HG02981 (cell line): Measurements from ENCODE around the gene PPY.
"Not testable (repeated sequence)": the region's sequence is repeated elsewhere in the genome, so short reads cannot be mapped to it uniquely, and the experiment has no call there.

Experiments used
- ATAC-seq: cut with Tn5 transposase; IDR thresholded peaks from one replicate; pipeline ENCODE4 v1.9.1; 2021; ENCODE audit warnings: mild to moderate bottlenecking, moderate library complexity; ENCODE audit not compliant: unreplicated experiment

The PPY gene

DNA sequence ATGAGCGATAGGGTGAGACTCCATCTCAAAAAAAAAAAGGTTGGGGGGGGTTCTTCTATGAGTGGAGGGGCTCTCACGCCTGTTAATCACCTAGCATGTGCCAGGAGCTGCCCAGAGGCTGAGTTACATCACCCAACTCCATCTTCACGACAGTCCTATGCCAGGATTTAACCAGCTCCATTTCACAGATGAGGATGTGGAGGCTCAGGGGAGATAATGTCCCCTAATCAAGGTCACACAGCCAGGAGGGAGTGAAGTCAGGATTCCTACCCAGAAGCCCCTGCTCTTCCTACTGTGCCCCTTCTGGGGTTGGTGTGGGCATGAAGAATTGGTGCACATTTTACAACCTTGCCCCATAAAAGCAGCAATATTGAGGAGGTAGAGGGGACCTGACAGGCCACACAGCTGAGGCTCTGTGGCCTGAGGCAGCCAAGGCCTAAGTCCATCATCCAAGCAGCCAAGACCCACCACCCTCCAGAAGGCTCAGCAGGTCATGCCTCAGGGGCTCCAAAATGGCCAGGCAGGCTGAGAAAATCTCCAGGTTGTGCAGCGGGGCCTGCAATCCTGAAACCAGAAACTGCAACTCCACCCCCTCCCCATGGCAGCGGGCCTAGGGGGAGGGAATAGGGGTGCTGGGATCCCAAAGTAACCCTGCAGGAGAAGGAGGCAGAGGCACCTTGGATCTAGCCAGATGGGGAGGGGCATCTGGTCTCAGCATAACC lies 6.9 kb downstream of the PPY start:
- ATAC-seq = no peak

DNA sequence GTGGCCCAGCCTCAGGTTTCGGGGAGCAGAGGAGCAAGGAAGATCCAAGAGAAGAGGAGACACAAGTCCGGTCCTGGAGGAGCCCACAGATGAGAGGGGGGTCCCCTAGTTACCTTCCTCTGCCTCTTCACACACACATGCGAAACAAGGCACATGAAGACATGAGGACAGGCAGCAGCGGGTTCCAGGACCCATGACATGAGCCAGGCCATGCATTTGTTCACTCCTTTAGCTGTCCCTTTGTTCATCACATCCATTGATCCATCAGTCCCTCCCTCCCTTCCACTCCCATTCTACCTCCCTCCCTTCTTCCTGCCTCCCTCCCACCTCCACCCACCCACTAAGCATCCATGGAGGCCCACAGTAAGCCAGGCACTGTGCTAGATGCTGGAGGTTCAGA lies 9.4 kb downstream of the PPY start:
- no peak for ATAC-seq

DNA sequence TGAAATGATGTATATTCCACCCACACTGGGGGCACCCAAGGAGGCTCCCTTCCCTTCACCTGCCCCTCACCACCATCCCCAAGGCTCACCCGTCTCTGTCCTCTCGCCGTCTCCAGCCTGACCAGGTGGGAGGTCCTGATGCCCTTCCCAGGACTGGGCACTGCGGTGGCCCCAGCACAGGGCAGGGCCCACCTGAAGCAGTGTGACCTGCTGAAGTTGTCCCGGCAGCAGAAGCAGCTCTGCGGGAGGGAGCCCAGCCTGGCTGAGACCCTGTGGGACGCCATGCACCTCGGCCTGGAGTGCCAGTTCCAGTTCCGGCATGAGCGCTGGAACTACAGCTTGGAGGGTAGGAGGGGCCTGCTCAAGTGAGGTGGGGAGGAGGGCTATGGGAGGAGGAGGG lies 9.9 kb downstream of the PPY start:
- no peak for ATAC-seq

DNA sequence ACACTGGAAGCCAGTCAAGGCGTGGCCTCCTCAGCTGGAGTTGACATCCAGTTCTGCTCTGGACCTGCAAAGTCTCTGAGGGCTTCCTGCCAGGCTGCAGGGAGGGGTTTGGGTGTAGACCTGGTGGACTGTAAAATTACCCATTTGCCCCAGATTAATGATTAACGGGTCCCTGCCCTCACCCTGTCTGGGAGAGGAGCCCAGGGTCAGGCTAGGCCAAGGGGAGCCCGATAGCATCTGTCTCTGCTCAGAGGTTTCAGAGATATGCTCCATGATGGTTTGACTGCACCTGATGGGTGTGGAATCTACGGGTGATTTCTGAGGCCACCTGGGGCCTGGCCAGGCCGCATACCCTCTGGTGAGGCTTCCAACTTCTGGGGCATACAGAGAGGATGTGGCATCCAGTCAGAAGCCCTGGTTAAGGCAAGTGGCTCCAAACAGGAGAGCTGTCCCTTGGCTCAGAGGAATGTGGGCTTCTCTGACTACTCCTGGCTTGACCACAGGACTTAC lies 11.2 kb downstream of the PPY start:
- no peak for ATAC-seq

DNA sequence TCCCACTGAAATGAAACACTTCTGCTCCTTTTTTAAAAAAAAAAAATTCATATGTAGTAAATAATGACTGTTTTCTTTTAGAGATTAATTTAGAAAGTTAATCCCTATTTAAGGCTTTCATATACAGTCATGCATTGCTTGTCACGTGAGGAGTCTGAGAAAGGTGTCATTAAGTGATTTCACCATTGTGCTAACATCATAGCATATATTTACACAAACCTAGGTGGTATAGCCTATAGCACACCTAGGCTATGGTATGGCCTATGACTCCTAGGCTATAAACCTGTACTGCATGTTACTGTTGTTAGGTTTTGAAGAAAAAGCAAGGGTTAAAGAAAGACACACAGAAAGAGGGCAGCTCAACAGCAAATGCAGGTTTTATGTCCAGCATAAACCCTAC lies 13.7 kb downstream of the PPY start:
- ATAC-seq = no peak

DNA sequence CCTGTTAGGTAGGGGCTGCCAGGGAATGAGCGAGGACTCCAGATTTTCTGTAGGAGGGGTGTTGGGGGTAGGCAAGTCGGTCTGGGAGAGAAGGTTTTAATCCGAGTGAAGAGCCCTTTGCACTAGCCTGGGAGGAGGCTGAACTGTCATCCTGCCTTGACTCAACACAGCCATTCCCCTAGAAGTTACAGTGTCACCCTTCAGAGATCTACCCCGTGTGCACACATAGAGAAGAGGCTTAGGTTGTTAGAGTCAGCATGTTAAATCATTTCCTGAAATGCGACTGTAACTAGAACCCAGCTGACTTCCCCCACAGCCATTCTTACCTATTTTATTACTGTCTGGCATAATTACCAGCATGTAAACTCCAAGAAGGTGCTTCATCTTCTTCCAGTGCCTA lies 14.3 kb downstream of the PPY start:
- ATAC-seq = not testable (repeated sequence)

DNA sequence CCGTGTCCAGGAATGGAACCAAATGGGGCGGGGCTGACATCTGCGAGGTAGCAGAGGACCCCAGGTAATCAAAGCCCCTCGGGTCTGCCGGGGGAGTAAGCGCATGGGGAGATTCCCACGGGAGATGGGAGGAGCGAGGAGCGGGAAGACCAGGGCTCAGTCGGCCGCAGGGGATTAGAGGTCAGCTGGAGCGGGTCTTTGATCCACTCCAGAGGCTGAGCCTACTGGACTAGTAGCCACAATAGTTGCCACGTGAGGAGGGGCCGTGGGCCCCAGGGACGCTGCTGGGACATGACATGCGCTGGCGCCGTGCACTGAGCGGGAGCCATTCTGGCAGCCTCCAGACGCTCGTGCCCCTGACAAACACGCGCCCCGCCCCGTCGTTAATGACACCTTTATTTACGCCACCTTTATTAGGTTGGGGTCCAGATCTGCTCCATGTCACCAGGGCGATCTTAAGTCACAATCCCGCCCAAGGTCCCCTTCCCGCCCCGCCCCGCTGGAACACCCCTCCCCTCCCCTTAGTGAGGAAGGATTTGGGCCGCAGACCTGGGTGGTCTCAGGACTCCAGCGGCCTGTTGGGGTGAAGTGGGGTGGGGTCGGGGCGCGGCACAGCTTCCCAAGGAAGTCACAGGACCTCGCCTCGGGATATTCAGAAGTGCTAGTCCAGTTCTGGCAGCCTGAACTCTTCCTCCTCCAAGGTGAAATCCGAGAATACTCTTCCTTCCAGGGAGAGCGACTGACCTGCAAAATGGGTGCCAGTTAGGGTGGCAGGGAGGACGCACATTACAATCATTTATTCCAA lies 15.0 kb downstream of the PPY start:
- ATAC-seq = no peak

DNA sequence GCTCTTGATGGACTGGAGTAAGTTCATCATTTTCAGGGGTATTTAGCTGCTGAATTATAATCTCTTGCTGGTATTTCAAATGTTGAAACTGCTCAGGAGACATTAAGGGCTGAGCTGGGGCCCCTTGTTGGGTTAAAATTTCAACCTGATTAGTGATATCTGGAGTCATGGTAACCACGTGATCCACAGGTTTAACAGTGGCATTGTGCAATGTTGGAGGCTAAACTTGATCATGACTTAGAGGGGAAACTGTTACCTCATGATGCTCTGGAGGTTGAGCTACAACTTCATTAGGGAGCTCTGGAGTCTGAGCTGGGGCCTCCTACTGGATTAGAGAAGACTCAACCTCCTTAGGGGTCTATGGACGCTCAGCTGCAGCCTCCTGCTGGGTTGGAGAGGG lies 17.7 kb downstream of the PPY start:
- ATAC-seq = no peak

DNA sequence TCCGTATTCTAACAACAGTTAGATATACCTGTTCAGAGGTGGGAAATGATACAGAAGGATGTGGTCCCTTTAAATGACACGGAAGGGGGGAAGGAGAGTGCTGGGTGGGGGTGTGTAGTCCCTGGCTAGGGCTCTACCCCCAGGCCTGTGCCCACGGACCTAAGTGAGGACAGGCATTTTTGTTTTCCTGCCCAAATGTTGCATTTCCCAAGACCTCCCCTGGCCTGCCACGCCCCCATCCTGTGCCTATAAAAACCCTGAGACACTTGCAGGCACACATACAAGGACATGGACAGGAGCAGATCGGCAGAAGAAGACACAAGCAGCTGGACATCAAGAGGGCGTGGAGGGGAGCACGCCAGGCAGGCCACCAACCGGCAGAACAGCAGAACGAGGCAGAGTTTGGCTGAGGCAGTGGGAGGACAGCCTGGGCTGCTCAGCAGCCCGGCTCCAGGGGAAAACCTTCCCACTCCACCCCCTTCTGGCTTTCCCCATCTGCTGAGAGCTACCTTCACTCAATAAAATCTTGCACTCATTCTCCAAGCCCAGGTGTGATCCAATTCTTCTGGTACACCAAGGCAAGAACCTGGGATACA lies 21.7 kb downstream of the PPY start:
- no peak for ATAC-seq

DNA sequence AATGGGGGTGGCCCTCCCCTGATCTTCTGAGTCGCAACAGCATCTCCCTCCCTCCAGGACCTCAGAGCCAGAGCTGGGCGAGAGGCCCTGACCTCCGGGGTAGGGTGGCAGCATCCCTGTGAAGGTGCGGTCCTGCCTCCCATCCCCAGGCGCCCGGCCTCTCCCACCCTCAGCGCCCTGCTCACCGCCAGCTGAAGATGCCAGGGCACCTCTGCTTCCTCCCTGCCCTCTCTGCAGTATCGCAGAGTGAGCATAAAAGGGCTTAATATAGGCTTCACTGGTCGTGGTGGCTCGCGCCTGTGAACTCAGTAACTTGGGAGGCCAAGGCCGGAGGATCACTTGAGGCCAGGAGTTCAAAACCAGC lies 24.3 kb downstream of the PPY start:
- ATAC-seq = no peak

DNA sequence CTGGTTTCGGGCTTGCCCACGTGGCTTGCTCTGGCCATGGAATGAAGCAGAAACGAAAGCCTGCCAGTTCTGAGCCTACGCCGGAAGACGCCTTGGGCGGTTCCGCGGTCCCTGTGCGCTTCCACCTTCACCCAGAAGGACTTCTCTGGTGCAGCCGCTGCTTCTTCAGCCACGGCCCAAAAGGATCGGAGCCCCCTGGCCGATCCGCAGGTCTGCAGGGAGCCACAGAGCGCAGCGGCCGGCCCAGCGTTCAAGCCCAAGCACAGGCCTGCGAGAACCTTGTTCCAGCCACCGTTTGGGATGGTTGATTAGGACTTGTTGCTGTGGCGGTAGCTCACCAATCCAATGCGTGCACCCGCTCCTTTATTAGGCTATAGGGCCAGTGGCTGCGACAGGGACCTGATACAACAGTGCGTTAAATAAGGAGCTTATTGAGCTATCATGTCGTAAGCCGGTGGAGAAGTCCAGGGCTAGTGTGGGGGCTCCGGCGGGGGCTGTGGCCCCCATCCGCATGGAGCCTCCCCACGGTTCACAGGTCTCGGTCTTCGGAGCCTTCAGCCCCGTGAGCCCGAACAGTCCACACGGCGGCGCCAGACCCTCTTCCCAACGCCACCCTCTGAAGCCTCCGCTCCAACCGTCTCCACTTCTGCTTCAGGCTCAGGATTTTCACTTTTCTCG lies 24.8 kb downstream of the PPY start:
- no peak for ATAC-seq

DNA sequence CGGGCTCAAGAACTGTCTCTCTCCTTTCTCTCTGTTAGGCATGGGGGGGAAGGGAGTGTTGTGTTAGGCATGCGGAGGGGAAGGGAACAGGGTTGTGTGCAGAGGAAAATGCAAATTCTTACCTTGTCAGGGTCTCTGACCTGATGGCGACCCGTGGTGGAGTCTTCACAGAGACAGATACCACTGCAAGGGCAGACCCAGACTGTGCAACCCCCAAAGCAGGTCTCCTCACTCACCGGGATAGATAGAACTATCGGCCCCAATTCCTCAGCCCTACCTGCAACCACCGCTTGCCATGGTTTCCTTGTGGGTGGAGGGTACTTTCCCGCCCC lies 25.3 kb downstream of the PPY start:
- no peak for ATAC-seq

DNA sequence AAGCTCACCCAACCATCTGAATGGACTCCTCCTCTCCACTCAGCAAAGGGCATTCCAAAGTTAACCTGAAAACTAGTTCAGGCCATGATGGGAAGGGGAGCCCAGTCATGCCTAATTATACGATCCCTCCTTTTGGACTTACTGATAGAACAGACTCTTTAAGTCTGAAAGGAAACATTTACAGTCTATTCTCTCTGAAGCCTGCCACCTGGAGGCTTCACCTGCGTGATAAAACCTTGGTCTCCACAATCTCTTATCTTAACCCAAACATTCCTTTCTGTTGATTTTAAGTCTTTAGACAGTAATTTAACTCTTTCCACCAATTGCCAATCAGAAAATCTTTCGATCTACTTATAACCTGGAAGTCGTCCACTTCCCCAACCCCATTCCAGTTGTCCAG lies 25.9 kb downstream of the PPY start:
- ATAC-seq = no peak

DNA sequence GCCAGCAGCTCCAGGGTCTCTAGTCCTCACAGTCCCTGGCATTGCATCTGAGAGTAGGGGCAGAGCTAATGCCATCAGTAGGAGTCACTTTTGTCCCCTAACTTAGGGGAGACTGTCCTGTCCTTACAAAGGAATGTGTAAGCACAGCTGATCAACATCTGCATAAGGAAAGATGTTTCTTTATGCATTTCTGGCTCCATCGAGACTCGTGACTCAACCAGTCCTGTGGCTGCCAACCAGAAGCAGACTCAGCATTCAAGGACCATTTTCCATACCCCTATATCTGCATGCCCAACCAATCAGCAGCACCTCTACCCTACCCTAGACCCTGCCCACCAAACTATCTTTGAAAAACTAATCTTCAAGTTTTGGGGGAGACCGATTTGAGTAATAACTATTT lies 26.7 kb downstream of the PPY start:
- no peak for ATAC-seq

DNA sequence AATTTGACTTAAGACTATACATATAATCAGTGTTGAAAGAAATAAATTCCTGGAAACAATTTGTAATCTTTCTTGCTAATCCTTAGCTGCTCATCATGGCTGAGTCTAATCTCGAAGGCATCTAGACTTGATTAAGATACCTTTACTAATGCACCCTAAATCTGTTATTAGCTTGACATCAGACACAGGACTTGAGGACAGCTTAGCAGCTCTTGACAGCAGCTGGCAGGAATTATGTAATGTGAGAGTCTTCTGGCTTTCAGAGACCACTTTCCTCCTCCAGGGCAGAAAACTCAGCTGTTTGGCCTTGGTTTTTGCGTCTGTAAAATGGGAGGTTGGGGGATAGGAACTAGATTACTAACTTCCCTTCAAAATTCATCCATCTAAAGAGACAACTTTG lies 27.8 kb downstream of the PPY start:
- no peak for ATAC-seq

DNA sequence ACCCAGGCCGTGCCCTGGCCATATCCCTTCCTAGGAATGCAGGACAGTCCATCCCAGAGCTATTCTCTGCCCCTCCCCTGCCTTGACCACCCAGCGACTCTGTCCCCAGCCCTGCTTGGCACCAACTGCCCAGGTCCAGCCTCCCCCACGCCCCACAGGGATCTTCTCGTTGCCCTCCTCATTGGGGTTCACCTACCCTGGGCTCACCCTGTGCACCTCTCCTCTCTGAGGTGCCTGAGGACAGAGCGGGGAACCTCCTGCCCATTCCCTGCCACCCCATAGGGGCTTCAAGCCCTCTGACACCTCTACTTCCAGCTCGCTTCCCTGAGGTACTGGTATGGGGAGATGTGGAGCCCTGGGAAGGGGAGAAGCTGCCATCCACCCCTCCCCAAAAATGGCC lies 28.7 kb downstream of the PPY start:
- ATAC-seq = no peak

DNA sequence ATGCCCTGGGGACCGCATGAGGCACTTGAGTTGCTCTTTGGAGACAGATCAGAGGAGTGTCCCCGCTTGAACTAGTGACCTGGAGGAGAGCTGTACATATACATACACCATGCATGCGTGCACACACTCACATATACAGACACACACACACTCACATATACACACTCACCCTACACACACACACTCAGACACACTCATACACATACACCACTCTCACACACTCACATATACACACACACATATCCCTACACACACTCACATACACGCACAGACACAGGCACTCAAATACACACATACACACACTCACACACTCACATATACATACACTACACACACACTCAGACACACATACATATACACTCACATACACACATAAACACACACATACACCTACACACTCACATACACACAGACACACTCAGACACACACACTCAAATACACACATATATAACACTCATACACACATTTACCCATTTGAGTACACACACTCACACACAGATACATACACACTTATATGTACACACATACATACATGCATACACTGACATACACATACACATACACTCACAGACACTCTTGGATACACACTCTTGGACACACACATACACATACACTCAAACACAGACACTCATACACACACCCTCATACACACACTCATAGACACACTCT lies 29.5 kb downstream of the PPY start:
- no peak for ATAC-seq

DNA sequence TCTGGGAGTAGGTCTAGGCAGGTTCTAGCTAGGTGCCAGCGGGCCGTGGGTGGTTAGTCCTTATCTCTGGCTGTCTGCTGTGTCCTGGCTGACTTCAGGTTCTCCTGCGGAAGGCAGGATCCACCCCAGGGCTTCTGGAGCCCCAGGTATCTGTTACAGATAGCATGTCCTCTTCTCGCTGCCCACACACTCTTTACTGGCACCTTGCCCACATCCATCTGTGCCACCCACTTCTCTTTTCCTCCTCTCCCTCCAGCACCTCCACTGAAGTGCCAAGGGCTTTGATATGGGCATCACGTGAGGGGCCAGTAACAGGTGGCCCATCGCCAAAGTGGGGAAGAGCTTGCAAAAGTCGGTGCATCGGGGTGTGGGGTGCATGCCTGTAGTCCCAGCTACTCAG lies 30.4 kb downstream of the PPY start:
- ATAC-seq = no peak

DNA sequence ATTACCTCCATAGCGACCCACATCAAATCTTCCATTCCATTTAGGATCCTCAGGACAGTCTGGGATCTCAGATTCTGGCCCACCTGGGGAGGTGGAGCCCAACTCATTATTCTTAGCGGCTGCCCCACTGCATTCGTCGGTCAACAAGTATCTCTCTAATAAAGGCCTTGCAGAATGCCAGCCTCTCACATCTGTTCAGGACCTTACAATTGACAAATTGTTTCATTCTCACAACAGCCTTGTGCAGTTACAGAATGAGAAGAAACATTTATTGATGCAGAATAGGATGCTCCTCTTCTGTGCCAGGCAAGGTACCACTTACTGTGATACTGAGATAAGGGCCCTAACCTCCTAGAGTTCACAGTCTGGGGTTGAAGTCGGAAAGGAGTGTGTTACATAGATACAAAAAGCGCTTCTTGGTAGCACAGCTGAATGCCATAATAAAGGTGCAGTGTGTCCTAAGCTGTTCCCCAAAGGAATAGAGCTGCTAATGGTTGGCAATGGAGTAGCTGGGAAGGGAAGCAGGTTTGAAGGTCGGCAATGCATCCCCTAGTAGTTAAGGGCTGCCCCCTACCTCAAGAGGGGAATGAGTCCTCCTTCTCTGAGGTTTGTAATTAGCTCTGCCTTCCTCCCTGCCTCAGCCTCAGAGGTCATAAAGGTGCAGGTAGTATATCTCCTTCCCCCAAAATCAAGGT lies 32.6 kb downstream of the PPY start:
- no peak for ATAC-seq

DNA sequence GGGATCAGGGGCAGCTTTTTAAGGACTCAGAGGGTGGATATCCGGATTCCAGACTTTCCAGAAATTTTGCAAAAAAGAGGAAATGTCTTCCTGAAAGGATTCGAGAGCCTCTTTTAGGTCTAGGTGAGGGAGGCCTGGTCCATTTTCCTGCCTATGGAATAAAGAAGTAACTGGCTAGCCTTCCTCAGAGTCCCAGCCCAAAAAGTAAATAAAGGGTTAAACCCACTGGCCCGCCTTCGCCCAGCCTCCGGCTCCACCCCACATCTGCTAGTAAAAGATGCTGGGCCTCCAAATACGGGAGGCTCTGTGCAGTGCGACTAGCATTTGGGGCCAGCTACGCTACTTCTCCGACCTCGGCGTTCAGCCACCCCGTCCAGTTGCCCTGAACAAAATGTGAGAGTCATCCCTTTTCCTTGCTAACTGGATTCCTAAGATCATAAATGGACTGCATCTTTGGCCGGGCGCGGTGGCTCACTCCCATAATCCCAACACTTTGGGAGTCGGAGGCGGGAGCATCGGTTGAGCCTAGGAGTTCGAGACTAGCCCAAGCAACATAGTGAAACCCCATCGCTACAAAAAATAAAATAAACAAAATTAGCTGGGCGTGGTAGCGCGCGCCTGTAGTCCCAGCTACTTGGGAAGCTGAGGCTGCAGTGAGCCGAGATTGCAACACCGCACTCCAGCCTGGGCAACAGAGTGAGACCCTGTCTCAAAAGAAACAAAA lies 34.1 kb downstream of the PPY start:
- no peak for ATAC-seq
